ENCODE data around the gene SEMA3E.

GRCh38 chr7:83427884-83428283 is 221.1 kb downstream of the SEMA3E start:
- no peak for TF ChIP-seq CTCF (IDR thresholded peaks at IDR 0.05; ENCODE audit: insufficient read depth, low read length, poor library complexity, severe bottlenecking)
- TF ChIP-seq EZH2phosphoT487 (conservative IDR thresholded peaks at IDR 0.05; ENCODE audit: low read length) = no peak
